Adipose tissue (tissue), 3 donors: ENCODE results near the gene GPR161. TPM values are rescaled to one million over a fixed set of nuclear protein-coding genes. Genes with fewer than 3 reads are reported as not detected.

ENCODE experiments used
- H3K27ac ChIP-seq: one replicate; pipeline ENCODE4 v1.5.1; 2013; ENCODE audit warnings: low read depth, low read length
- WGBS, 3 donors: extraction: QIAGEN DNeasy Blood & Tissue Kit; methylation state at CpG; one replicate each; pipeline ENCODE4 v1.1.7; 2013; 5-methylcytosine and 5-hydroxymethylcytosine counted together
- polyA plus RNA-seq, 3 donors: library from polyadenylated mRNA; stranded (reverse); fragments of 200-250 nt; gene quantifications; one replicate each; pipeline ENCODE4 v1.2.3, GENCODE V29; 2013
- donor health status: healthy with polysubstance abuse.
- donor health status: Bipolar disorder and iron deficiency.
- donor health status: healthy.

Gene GPR161
- polyA plus RNA-seq, 3 donors: 2.8 to 7.2 (median 4.4) TPM

GRCh38 chr1:168121401-168122011, 15.2 kb downstream of the GPR161 start:
- H3K27ac ChIP-seq: no peak overlapping the region
- 29 to 51% (median 48%) methylated on average over 7 of the region's 7 CpGs for WGBS, 3 donors

- H3K27ac ChIP-seq: no peak overlapping the region
- WGBS, 3 donors: 96 to 99% (median 96%) methylated on average over 4 of the region's 4 CpGs
These were observed 17.0 kb downstream of the GPR161 start for GRCh38 chr1:168119750-168120149.

GRCh38 chr1:168116327-168116799, 20.4 kb downstream of the GPR161 start:
- no peak overlapping the region for H3K27ac ChIP-seq
- 34 to 86% (median 71%) methylated on average over 6 of the region's 6 CpGs for WGBS, 3 donors

- H3K27ac ChIP-seq: no peak overlapping the region
- WGBS, 3 donors: 54 to 87% (median 86%) methylated on average over 6 of the region's 6 CpGs
These were observed 21.9 kb downstream of the GPR161 start for GRCh38 chr1:168114845-168115244.

- 93 to 96% (median 95%) methylated on average over 6 of the region's 6 CpGs for WGBS, 3 donors
- no peak overlapping the region for H3K27ac ChIP-seq
These were observed 23.9 kb downstream of the GPR161 start for GRCh38 chr1:168112673-168113305.

- 60 to 86% (median 69%) methylated on average over 7 of the region's 7 CpGs for WGBS, 3 donors
- no peak overlapping the region for H3K27ac ChIP-seq
These were observed 25.7 kb downstream of the GPR161 start for GRCh38 chr1:168110896-168111545.

GRCh38 chr1:168106274-168106673, 30.5 kb downstream of the GPR161 start:
- WGBS, 3 donors: 80 to 92% (median 90%) methylated on average over 8 of the region's 8 CpGs
- no peak overlapping the region for H3K27ac ChIP-seq

GRCh38 chr1:168105846-168106245, 30.9 kb downstream of the GPR161 start:
- 94 to 96% (median 94%) methylated on average over 6 of the region's 6 CpGs for WGBS, 3 donors

GRCh38 chr1:168104535-168104934, 32.2 kb downstream of the GPR161 start:
- 82 to 91% (median 90%) methylated on average over 11 of the region's 11 CpGs for WGBS, 3 donors
- H3K27ac ChIP-seq: no peak overlapping the region

More at GRCh38 chr1:168105846-168106245, 30.9 kb downstream of the GPR161 start:
- H3K27ac ChIP-seq: no peak overlapping the region

GRCh38 chr1:168102487-168102886, 34.2 kb downstream of the GPR161 start:
- WGBS, 3 donors: 75 to 86% (median 78%) methylated on average over 1 of the region's 1 CpG
- H3K27ac ChIP-seq: no peak overlapping the region

- 91 to 96% (median 94%) methylated on average over 8 of the region's 8 CpGs for WGBS, 3 donors
- no peak overlapping the region for H3K27ac ChIP-seq
These were observed 35.4 kb downstream of the GPR161 start for GRCh38 chr1:168101336-168101735.

GRCh38 chr1:168100315-168101002, 36.3 kb downstream of the GPR161 start:
- no peak overlapping the region for H3K27ac ChIP-seq
- WGBS, 3 donors: 92 to 97% (median 96%) methylated on average over 7 of the region's 7 CpGs

GRCh38 chr1:168099337-168099801, 37.4 kb downstream of the GPR161 start:
- no peak overlapping the region for H3K27ac ChIP-seq
- 77 to 81% (median 80%) methylated on average over 7 of the region's 7 CpGs for WGBS, 3 donors

GRCh38 chr1:168098534-168099320, 38.0 kb downstream of the GPR161 start:
- 89 to 93% (median 90%) methylated on average over 15 of the region's 15 CpGs for WGBS, 3 donors
- H3K27ac ChIP-seq: no peak overlapping the region

GRCh38 chr1:168097921-168098528, 38.7 kb downstream of the GPR161 start:
- 87 to 93% (median 91%) methylated on average over 12 of the region's 12 CpGs for WGBS, 3 donors
- H3K27ac ChIP-seq: no peak overlapping the region

- no peak overlapping the region for H3K27ac ChIP-seq
- 94 to 96% (median 94%) methylated on average over 27 of the region's 27 CpGs for WGBS, 3 donors
These were observed 40.2 kb downstream of the GPR161 start for GRCh38 chr1:168096296-168097165.

GRCh38 chr1:168095476-168095875, 41.3 kb downstream of the GPR161 start:
- no peak overlapping the region for H3K27ac ChIP-seq
- WGBS, 3 donors: 94 to 99% (median 98%) methylated on average over 6 of the region's 6 CpGs
